ENCODE measurements around the gene CDK14.

Gene CDK14

DNA sequence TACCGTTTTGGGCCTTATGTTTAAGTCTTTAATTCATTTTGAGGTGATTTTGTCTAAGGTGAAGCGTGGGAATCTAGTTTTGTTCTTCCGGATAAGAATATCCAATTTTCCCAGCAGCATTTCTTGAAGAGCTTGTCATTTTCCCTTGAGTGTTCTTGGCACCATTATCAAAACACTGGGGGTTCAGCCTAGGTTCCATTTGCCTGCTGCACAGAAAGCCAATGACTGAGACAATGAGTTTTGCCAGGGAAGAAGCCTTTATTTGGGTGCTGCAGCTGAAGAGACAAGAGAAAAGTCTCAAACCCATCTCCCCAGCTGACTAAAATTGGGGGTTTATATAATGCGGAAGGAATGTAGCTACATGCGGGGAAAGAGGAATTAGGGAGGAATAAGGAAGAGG, 380.9 kb downstream of the CDK14 start:
- no peak for DNase-seq

- no peak for DNase-seq
Measured at GRCh38 chr7:90980545-90980944, 384.4 kb downstream of the CDK14 start.

- no peak for DNase-seq
Measured at GRCh38 chr7:90982228-90982627, 386.1 kb downstream of the CDK14 start.

- no peak for DNase-seq
Measured at GRCh38 chr7:90984692-90985091, 388.6 kb downstream of the CDK14 start.

DNA sequence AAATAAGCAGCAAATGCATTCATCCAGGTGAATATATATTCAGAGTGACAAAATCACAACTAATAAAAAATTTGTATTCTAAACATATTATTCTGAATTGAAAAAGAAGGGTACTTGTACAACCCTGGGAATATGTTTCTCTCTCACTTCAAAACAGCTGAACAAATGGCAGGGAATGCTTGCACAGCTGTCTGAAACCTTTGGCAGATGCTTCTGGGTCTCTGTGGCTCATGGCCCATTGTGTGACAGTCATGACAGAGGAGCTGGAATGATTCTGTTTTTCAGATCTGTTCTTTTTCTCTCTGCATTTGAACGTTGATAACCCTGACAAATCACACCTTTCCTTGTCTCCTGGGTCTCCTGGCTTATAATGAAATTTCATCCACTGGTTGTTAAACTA, 392.4 kb downstream of the CDK14 start:
- no peak for DNase-seq

GRCh38 chr7:90988996-90989765, 393.1 kb downstream of the CDK14 start:
- DNase-seq, result no peak

DNA sequence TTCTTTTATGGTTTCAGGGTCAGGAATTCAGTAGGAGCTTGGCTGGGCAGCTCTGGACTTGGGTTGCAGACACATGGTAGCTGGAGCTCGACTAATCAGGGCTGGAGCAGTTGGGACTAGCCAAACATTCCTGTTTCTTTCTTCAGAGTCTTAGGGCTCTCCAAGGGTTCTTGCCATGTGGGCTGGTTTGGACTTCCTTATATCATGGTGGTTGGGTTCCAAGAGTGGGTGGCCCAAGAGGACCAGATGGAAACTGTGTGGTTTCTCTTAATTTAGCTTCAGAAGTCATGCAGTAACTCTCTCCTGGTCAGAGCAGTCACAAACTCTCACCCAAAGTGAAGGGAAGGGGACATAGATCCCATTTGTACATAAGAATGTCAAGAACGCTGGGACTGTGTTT, 398.0 kb downstream of the CDK14 start:
- no peak for DNase-seq

DNA sequence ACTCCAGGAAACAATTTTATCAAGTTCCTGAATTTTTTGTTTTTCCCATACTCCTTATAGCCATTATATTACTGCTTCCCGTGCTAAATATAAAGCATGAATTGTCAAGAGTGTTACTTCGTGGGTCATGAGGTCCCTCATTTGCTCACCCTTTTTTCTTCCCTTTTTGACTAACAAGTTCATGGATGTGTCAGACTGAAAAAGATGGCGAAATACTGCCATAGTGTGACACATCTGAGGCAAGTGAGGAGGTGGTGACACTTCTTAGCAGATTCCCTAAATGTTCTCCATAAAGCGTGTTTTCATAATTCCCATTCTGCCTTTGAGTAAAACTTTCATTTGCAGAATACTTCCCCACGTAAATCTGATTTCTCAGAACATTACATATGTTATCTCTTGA, 398.5 kb downstream of the CDK14 start:
- DNase-seq, result no peak

DNA sequence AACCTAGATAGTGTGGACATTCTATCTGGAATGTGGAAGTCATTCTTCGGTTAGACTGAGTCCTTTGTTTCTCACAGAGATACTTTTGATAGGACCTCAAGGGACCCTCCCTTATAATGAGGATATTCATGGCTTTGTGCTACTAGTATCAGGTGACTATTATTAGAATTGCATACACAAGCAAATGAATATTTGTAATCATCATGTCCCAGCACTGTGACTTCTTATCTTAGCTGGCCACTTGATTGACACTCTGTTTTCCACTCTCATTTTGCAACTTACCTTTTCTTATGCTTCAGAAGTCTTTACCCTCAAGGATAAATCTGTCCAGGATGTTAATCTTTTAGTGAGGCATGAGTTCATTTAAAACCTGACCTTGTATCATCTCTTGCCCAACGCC, 399.9 kb downstream of the CDK14 start:
- DNase-seq, result no peak

- DNase-seq, result no peak
Measured at GRCh38 chr7:90999989-91000979, 404.2 kb downstream of the CDK14 start.

DNA sequence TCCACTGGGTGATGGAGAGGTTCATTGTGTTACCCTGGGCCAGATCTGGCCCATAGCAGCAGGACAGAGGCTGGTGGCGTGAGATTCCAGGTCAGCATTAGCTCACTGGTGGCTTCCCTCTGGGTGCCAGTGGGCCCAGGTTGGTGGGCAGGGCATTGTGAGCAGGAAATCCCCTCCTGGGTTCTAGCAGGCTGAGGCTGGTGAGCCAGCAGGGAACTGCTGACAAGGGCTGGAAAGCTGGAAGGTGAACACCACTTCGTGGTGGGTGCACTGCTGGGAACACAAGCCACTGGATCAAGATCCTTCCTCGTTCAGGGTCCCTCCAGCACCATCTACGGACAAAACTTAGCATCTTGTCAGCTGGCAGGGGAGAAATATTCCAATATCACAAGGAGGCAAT, 408.9 kb downstream of the CDK14 start:
- no peak for DNase-seq

GRCh38 chr7:91005841-91006240, 409.7 kb downstream of the CDK14 start:
- no peak for DNase-seq

GRCh38 chr7:91007371-91007770, 411.2 kb downstream of the CDK14 start:
- no peak for DNase-seq

GRCh38 chr7:91013078-91013477, 417.0 kb downstream of the CDK14 start:
- DNase-seq, result no peak

DNA sequence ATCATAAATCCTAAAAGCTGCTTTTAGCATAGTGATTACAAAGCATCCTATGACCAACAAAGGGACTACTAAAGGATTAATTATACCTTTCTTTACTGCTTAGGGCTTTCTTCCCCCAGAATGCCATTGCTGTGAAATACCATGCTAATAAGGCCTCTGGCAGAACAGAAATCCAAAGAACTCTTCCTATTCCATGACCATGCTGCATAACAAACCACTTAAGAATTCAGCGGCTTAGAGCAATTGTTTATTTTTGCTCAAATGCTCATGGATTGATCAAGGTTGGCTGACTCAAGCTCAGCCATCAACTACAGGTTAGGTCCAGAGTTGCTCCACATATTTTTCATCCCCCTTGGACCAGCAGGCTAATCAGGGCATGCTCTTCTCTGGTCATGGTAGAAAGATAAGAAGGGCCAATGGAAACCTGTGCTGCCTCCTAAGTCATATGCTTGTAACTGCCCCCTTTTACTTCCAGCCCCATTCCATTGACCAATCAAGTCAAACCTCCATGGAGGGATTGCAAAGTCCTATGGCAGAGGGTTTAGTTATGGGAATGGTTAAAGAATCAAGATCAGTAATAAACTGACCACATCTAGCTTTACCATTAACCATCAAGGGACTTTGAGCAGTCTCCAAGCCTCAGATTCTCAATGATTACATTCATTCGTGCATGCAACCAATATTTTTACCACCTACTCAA, 423.7 kb downstream of the CDK14 start:
- no peak for DNase-seq

DNA sequence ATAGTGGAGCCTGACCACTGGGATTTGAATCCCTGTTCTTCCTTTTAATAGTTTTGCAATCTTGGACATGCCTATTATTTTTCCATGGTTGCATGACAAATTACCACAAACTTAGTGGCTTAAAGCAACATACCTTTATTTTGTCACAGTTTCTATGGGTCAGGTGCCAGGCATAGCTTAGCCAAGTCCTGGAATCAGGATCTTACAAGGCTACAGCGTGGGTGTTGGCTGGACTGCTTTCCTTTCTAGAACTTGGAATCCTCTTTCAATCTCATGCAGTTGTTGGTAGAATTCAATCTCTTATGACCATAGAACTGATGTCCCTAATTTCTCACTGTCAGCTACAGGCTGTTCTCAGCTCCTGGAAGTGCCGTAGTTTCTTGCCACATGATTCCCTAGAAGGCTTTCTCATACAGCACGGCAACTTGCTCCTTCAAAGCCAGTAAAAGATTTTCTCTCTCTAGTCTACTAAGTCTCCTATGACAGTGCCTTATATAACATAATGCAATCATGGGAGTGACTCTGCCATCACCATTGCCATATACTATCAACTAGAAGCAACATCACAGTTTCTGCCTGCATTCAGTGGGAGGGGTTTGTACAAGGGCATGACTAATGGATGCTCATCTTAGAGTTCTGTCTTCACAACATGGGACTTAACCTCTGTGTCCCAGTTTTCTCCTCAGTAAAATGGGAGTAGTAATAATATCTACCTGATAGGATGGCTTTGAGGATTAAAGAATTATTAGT, 424.7 kb downstream of the CDK14 start:
- DNase-seq, result no peak

DNA sequence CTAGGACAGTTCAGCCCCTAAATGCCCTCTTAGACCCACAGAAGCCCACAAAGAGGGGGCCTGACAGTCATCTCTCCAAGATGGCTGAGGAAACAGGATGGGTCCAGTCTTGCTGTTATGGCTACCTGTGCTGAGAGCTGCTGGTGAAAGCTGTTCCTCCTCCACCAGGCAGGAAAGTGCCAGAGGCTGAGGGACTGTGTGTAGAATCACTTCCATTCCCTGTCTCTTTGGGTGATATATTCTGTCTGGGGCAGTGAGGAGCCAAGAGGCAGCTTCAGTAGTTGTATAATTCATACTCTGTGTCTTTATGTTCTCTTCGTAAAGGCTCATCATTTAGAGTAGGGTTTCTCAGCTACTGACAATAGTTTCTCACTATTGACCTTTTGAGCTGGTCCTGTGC, 425.8 kb downstream of the CDK14 start:
- DNase-seq, result no peak

DNA sequence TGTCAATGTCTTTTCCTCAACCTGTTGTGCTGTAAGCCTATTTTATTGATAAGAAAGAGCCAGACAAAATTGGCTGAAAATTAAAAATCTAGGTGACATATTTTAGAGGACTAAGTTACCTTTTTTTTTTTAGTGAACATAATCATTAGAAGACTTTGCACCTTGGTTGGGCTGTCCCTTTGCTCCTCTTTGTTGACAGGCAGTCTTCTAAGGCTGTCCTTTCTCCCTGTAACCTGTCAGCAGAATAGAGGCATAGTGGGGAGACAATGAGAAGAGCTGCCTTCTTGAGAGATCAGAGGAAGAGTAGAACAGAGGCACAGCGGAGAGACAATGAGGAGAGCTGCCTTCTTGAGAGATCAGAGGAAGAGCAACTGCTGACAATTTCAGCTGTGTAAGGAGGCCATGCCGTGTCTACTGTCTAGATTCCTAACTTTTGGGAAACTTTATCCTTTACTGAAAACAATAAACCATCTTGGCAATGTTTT, 429.8 kb downstream of the CDK14 start:
- DNase-seq, result no peak

DNA sequence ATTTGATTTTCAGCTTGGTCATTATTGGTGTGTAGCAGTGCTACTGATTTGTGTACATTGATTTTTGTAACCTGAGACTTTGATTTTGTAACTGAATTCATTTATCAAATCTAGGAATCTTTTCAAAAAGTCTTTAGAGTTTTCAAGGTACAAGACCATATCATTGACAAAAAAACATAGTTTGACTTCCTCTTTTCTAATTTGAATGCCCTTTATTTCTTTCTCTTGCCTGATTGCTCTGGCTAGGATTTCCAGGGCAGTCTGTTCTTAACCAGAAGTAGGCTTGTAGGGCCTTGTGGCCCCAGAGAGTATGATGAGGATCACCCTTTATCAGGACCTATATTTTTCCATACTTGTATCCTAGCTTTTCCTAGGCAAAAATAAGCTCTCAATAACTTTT, 433.6 kb downstream of the CDK14 start:
- no peak for DNase-seq

DNA sequence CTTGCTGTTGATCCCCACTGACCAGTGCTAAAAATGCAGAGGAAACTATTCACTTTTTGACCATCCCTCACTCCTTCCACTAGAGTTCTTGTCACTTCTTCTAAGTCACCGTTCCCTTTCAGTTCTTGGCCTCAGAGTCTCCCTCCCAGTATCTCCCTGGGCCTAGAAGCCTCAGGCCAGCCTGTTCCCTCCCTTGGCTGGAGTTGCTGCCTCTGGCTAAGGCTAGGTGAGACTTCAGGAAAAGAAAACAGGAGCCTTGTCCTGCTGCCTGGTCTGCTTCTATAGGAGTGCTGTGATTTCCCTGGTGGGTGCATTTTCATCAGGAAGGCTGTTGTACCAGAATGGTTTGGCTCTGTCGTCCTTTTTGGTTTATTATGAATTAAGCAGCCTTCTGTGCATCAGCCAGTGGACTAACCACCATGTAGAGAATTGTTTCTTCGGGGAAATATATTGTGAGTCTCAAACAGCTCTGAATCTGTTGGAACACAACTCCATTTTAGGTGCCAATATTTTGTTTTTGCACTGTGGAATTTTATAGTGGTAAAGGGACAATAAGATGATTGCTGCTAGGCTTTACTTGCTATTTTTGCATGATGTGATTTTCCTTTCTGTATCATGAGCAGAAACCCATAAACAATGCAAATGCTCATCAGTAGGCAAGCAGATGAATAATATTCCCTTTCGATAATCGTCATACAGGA, 434.7 kb downstream of the CDK14 start:
- no peak for DNase-seq

- DNase-seq, result no peak
Measured at GRCh38 chr7:91031757-91032156, 435.6 kb downstream of the CDK14 start.

DNA sequence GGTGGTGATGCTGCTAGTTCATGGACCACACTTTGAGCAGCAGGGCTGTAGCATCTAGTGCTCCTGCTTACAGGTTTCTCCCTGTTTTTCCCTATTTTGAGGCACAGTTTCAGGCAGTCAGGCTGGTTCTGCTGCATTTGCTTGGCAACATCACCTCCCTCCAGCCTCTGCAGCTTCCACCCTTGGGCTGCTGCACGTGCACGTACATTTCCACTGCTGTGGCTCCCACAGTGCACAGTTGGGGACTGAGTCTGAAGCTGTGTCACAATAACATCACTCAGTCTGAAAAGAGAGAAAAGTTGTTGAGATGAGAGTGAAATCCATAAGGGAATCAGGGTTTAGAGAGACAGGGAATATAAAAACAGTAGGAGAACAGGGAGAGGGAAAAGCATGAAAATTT, 437.5 kb downstream of the CDK14 start:
- DNase-seq, result no peak

Measured in activated CD4-positive, alpha-beta T cell treated with anti-CD3 and anti-CD28 coated beads, Interleukin-2, amount 50 U/mL, for 16 hours (primary cell).